ENCODE measurements around the gene KLK14. TPM values are rescaled to one million over a fixed set of nuclear protein-coding genes. Genes with fewer than 3 reads are reported as not detected.

The KLK14 gene
- total RNA-seq, 1 donor from 2014 or later = 2.8 TPM

DNA sequence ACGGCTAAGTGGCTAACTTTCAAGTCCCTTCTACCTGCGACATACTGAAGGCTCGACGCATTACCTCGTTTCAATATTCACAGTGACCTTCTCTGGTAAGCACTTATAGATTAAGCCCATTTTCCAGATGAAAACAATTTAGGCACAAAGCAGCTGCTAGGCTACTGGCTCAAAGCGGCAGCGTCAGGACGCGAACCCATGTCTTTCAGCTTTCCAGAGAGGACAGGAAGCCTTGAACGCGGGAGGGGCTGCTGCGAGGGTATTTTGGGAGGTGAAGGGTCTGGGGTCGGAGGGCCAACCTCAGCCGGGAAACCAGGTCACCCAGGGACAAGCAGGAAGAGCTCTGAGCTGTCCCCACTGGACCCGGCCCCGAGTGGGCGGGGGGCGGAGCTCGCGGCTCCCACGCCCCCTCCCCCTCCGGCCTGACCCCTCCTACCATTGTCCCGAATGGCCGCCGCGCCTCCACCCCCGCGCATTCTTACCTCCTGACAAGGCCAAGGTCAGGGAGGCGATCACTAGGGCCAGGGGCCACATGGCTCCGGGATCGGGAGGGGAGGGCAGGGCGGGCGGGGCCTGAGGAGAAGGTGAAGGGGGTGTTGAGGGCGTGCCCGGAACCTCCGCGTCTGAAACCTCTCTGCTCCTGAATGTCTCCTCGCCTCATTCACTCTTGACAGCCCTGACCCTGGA is 18.0 kb downstream of the KLK14 start, which contains the start of gene KLK13:
Gene KLK13, minus strand, starts transcription at position 559 of the 687 bp plus-strand sequence. Its CDS starts 25 bp downstream, at position 534.
- intact Hi-C loops (cut with DNase I) = no loop called here
- DNase-seq (ENCODE audit: low spot score) (no peak), ATAC-seq (peak; percentile 61)

DNA sequence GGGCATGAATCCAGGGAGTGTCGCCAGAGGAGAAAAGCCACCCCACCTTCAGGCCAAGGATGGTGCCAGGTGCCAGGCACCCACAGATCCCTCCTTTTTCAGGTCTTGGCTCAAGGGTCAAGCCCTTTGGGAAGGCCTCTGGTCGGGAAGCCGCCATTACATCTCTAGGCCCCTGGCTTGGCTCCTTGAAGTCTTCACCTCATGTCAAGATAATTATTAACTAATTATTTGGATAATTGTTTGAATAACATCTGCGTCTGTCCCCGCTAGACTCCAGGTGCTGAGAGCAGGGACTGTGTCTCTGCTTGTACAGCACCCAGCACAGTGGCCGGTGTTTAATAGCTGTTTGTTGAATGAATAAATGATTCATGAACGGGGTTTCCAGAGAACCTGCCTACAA is 19.0 kb downstream of the KLK14 start:
- ATAC-seq = no peak
- intact Hi-C loops (cut with DNase I) = no loop called here

DNA sequence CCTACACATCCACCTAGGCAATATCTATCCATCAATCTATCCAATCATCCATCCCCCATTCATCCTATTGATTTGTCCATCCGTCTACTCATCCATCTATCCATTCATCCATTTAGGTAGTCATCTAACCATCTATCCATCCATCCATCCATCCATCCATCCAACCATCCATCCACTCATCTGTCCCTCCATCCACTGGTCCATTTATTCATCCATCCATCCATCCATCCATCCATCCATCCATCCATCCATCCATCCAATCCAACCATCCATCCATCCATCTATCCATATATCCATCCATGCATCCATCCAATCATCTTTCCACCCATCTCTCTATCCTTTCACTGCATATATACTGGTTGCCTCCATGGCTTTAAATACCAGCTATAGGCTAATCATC is 21.7 kb downstream of the KLK14 start:
- intact Hi-C loops (cut with DNase I) = no loop called here
- ATAC-seq (no peak), DNase-seq (ENCODE audit: low spot score) (no peak)

More for the DNA sequence above, 19.0 kb downstream of the KLK14 start:
- DNase-seq (ENCODE audit: low spot score) = no peak

DNA sequence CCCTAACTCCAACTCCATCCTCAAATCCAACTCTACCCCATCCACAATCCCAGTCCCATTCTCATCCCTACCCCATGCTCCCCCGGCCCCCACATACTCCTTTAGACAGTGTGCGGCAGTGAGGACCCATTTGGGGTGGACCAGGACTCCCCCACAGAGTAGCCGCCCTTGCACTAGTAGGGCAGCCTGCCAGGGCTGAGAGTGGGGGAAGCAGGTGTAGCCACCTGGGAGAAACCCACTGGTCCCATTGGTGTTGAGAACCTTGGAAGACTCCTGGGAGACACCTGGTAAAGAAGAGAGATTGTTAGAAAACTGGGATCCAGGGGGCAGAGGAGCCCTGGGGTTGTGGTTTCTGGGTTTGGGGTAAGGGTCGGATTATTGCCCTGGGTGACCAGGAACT is 22.4 kb downstream of the KLK14 start:
- DNase-seq (ENCODE audit: low spot score) = no peak
- intact Hi-C loops (cut with DNase I) = no loop called here
- ATAC-seq = no peak

DNA sequence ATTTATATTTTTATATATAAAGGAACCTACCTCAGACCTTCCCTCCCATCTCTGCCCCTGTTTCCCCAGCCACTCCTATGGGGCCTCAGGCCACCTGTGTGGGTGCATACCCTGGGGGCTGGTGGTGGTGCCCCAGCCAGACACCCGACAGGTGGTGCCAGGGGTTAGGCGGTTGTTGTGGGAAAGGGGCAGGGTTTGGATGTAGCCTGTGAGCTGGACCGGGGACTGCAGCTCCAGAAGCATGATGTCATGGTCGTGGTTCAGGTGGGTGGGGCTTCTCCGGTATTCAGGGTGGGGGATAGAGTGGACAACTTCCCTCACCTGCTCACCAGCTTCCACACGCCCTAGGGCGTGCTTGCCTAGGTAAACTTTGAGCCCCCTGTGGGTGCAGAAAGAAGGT is 23.0 kb downstream of the KLK14 start:
- DNase-seq (ENCODE audit: low spot score) (no peak), ATAC-seq (no peak)
- intact Hi-C loops (cut with DNase I) = no loop called here

DNA sequence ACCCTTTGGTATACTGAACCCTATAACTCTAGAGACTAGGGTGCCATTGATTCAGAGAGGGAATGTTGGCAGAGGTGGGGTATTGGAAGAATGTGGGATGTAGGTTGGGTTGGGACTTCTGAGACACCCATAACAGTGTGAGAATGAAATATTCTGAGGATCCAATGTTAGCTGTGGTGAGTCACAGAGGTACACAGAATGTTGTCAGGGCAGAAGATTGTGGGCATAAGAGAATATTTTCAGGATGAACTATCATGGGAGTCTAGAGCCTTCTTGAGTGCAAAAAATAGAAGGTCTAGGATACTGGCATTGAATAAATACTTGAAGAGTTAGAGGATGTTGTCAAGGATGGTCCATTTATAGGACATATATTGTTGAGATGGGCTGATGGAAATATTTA is 26.8 kb downstream of the KLK14 start:
- DNase-seq (ENCODE audit: low spot score) (no peak), ATAC-seq (no peak)
- intact Hi-C loops (cut with DNase I) = no loop called here

DNA sequence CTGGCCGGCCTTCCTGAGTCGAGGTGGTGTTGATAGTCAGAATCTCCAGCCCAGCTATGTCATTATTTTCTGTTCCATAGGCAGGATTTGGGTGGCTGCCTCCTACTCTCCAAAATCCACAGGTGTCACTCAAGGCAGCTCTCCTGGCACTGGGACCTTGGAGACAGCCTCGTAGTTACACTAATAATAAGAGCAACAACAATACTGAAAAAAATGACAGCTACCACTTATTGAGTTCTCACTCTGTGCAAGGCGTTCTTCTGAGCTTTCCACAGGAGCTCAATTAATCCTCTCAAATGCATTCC is 35.7 kb downstream of the KLK14 start:
- DNase-seq (ENCODE audit: low spot score) (no peak), ATAC-seq (no peak)
- intact Hi-C loops (cut with DNase I) = no loop called here

DNA sequence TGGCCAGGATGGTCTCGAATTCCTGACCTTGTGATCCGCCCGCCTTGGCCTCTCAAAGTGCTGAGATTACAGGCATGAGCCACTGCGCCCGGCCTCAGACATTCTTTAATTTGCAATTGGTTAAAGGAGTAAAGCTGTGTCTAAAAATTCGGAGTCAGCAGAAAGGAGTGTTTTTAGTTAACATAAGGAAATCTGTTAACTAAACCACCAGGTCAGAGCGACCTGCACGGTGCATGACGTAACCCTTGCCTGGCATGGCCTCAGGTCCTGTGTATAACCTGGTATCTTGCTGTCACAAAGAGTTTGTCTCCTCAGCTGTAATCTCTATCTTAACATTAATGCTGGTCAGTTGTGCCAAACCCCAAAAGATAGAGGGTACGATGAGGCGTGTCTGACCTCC is 38.4 kb downstream of the KLK14 start:
- ATAC-seq (no peak), DNase-seq (ENCODE audit: low spot score) (no peak)
- intact Hi-C loops (cut with DNase I) = no loop called here

DNA sequence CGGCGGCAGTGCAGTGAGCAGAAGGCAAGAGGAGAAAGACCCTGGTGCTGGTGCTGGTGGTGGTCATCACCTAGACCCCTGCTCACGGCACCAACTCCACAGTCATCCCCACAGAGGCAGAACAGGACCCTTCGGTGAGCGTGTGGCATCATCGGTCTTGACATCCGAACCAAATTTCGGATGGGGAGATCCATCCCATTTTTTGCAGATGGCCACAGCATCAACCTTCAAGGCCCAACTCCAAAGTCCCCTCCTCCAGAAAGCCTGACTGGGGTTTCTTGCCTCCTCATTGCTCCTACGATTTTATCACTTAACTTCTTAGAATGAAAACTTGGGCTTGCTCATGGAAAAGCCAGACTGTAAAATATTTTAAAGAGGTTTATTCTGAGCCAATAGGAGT is 39.2 kb downstream of the KLK14 start:
- DNase-seq (ENCODE audit: low spot score) (no peak), ATAC-seq (no peak)
- intact Hi-C loops (cut with DNase I) = no loop called here

DNA sequence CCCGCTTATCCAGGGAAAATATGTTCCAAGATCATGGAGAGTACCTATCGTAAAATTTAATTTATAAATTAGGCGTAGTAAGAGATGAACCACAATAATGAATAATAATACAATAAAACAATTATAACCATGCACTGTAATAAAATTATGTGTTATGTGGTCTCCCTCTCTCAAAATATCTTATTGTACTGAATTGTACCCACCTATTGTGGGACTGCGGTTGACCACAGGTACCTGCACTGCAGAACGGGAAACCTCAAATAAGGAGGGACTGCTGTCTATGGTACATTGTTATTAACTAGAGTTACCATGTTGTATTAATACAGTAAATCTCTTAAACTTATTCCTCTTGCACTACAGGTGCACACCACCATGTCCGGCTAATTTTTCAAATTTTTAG is 42.5 kb downstream of the KLK14 start:
- intact Hi-C loops (cut with DNase I) = no loop called here
- ATAC-seq = no peak
- DNase-seq (ENCODE audit: low spot score) = no peak

DNA sequence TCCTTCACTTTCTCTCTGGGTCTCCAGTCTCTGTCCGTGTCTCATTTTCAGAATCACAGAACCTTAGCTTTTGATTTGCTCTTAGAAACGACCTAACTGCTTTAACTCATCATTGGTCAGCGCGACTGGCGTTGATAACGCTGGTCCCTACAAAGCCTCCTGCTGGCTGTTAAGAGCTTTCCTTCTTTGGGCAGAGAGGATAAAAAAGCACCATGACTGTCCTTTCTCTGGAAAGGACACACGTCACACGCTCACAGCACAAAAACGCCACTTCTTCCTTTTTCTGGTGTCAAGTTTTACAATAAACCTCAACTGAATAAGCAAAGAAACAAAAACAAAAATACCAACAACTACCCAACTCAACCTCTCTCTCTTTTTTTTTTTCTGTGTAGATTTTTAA is 46.2 kb downstream of the KLK14 start:
- DNase-seq (ENCODE audit: low spot score) (no peak), ATAC-seq (no peak)
- intact Hi-C loops (cut with DNase I) = no loop called here

DNA sequence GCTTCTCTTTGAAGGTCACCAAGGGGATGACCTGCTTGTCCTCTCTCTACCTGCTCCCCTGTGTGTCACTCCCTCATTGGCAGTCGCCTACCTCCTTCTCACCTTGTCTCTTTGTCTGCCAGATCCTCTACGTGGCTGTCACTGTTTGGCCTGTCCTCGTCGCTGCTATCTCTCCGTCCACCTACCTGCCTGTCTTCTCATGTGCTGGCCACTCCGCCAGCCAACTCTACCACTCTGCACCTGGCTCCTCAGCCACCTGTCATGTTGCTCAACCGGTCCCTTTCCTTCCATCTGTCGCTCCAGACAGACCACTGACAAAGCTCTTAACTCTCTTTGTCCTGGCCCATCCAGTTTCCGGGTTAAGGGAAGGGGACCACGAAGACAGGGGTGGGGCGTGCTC is 48.0 kb downstream of the KLK14 start, which contains the start of gene KLK12:
Gene KLK12, minus strand, starts transcription at position 299 of the 400 bp plus-strand sequence. CDS start 381 bp downstream, outside the sequence.
- no peak for DNase-seq (ENCODE audit: low spot score)
- intact Hi-C loops (cut with DNase I) = no loop called here
- no peak for ATAC-seq

DNA sequence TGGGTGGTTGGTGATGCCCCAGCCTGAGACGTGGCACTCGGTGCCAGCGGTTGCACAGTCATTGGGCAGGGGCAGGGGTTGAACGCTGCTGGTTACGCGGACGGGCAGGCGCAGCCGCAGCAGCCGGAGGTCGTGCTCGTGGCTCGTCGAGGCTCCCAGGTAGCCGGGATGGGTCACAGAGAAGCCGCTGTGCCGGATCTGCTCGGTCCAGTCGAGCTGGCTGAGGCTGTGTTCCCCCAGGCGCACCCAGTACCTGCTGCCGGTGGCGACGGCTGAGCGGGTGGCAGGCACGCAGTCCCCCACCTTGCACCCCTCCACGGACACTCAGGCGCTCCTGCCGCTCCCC is 50.8 kb downstream of the KLK14 start:
- no peak for DNase-seq (ENCODE audit: low spot score)
- intact Hi-C loops (cut with DNase I) = no loop called here

DNA sequence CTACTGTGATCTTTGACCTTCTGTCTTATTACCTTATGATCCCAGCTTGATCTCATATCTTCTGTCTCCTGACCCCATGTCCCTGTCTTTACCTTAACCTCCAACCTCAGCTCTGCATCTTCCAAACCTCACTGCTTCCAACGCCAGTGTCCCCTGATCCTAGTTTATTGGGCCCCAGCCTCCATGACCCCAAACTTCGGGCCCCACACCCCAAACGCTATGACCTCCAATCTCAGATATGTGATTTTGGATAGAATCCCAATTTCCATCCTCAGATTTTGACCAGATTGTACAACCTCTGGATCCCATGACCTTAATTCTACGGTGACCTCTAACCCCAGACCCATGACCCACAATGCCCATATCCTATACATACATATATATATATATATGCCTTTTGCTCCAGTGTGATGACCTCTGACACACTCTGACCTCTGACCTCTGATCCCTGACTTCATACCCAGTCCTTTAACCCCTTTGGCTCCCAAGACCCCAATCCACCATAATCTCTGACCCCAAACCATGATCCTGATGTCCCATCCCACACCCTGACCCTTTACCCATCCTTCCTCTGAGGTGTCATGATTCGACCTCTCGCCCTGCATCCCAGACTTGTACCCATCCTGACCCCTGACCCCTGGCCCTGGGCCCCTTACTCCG is 51.3 kb downstream of the KLK14 start:
- DNase-seq (ENCODE audit: low spot score) = no peak
- intact Hi-C loops (cut with DNase I) = no loop called here
- ATAC-seq = no peak

More for the DNA sequence above, 50.8 kb downstream of the KLK14 start:
- no peak for ATAC-seq

DNA sequence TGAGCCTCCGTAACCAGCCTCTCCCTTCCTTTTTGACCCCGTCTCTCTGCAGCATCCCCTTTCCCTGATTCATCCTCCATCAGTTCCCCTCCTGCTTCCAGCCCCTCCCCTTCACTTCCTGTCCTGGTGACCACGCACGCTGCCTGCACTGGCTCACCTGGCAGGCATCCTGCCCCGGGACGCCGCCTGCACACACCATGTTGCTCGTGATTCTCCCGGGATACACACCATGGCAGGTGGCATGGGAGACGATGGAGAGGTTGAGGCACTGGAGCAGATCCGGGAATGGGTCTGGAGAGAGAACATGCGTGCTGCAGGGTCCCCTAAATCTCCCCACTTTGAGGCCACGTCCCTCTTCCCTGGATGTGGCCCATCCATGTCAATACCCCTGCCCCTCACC is 52.1 kb downstream of the KLK14 start:
- DNase-seq (ENCODE audit: low spot score) = no peak
- no peak for ATAC-seq
- intact Hi-C loops (cut with DNase I) = no loop called here

DNA sequence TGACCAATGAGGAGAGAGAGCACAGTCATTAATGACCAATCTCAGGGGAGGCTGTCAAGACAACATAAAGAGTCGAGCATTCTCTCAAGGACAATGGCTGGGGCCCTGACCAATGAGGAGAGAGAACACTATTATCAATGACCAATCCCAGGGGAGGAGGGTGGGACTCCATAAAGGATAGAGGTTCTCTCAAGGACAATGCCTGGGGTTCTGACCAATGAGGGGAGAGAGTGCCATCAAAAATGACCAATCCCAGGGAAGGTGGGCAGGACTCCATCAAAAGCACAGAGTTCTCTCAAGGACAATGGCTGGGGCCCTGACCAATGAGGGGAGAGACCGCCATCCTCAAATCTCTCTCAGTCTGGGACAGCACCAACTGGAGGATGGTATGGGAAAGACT is 53.0 kb downstream of the KLK14 start:
- ATAC-seq = no peak
- DNase-seq (ENCODE audit: low spot score) = no peak
- intact Hi-C loops (cut with DNase I) = no loop called here

Other genes with a start within 250 kb of the KLK14 start
- not detected for gene KLK15, start 249.3 kb downstream of the KLK14 start, total RNA-seq
- not detected for gene KLK3, start 228.0 kb downstream of the KLK14 start, total RNA-seq
- gene KLK2, start 209.4 kb downstream of the KLK14 start, total RNA-seq = not detected
- gene KLK4, start 171.5 kb downstream of the KLK14 start, total RNA-seq = 1.1 TPM
- not detected for gene KLK5, start 129.8 kb downstream of the KLK14 start, total RNA-seq
- gene KLK6, start 113.3 kb downstream of the KLK14 start, total RNA-seq = 8.8 TPM
- gene KLK7, start 99.0 kb downstream of the KLK14 start, total RNA-seq = 5.5 TPM
- gene KLK8, start 81.3 kb downstream of the KLK14 start, total RNA-seq = 1.8 TPM
- 3.0 TPM for gene KLK10, start 63.2 kb downstream of the KLK14 start, total RNA-seq
- gene KLK11, start 56.3 kb downstream of the KLK14 start, total RNA-seq = 1.1 TPM
- gene KLK12, start 47.9 kb downstream of the KLK14 start, total RNA-seq = not detected
- gene KLK13, start 17.8 kb downstream of the KLK14 start, total RNA-seq = 0.58 TPM
- 6.1 TPM for gene CTU1, start 25.5 kb upstream of the KLK14 start, total RNA-seq
- 5.3 TPM for gene SIGLEC9, start 42.0 kb upstream of the KLK14 start, total RNA-seq
- gene SIGLEC7, start 59.4 kb upstream of the KLK14 start, total RNA-seq = 2.0 TPM
- gene CD33, start 142.2 kb upstream of the KLK14 start, total RNA-seq = 10.7 TPM
- not detected for gene SIGLECL1, start 168.2 kb upstream of the KLK14 start, total RNA-seq
- not detected for gene IGLON5, start 228.8 kb upstream of the KLK14 start, total RNA-seq